HepG2 (cell line): ENCODE results near the gene CCDC9B. TPM values are rescaled to one million over a fixed set of nuclear protein-coding genes. Genes with fewer than 3 reads are reported as not detected.

ENCODE experiments used
- ATAC-seq: fragments of 200-7000 bp; cut with Tn5 transposase; 3 replicates; pipeline ENCODE4 v1.9.1; 2020; ENCODE audit warnings: mild to moderate bottlenecking, moderate library complexity
- BruUV-seq: library from RNA; stranded (reverse); fragments of 400-500 nt; replicated peaks from 2 replicates; lab custom pipeline; 2021; lab: Mats Ljungman, UMichigan
- CTCF ChIA-PET: fragments of 300-600 bp; formaldehyde crosslinking; extraction: SDS; loops from one replicate; lab custom pipeline; 2021; ENCODE audit warnings: low total read pairs, inconsistent platforms, low intra/inter-chr PET ratio; lab: Yijun Ruan, JAX
- POLR2A ChIA-PET: fragments of 350-600 bp; sonication (Branson Sonifier 250); formaldehyde crosslinking; loops from one replicate; lab custom pipeline; 2020; ENCODE audit warnings: antibody characterized with exemption, inconsistent platforms; lab: Yijun Ruan, JAX
- DNase-seq: peaks from one replicate; pipeline ENCODE4 v3.0.0-alpha.2; 2015; ENCODE audit warnings: low spot score
- FAIRE-seq: peaks from 3 replicates; lab custom pipeline; 2011; peaks lifted over from hg19 to GRCh38; lab: Jason Lieb, UNC
- H2AFZ ChIP-seq: one replicate; pipeline ENCODE4 v1.6.1; 2011; ENCODE audit warnings: low read length, inconsistent platforms
- H3K27ac ChIP-seq: fragments of 300-600 bp; 3 replicates; pipeline ENCODE4 v1.8.0; 2011; ENCODE audit warnings: mixed run types, mild to moderate bottlenecking, mixed read lengths, low read length, inconsistent platforms; ENCODE audit not compliant: insufficient read depth; ENCODE audit errors: extremely low read length
- H3K27me3 ChIP-seq, 2 experiments: fragments of 200-600 bp in 1 of 2; 2 replicates in 1 of 2; 3 replicates in 1 of 2; pipeline versions ENCODE4 v1.6.0 to v1.8.0; 2011; ENCODE audit warnings: low read length in 2 of 2, mild to moderate bottlenecking in 2 of 2, moderate library complexity in 2 of 2, inconsistent platforms in 1 of 2; ENCODE audit not compliant: insufficient read depth in 2 of 2, control insufficient read depth in 1 of 2
- H3K36me3 ChIP-seq, 2 experiments: fragments of 200-600 bp in 1 of 2; replicated peaks in 1 of 2; 2 replicates in 1 of 2; 3 replicates in 1 of 2; pipeline versions ENCODE4 v1.5.1 to v1.8.0; 2011; ENCODE audit warnings: low read length in 2 of 2, inconsistent platforms in 1 of 2; ENCODE audit not compliant: insufficient read depth in 2 of 2, control insufficient read depth in 1 of 2
- H3K4me1 ChIP-seq: 2 replicates; pipeline ENCODE4 v1.5.1; 2012; ENCODE audit warnings: low read length, inconsistent platforms; ENCODE audit not compliant: insufficient read depth
- H3K4me2 ChIP-seq: 2 replicates; pipeline ENCODE4 v1.6.0; 2011; ENCODE audit warnings: low read depth, low read length, inconsistent platforms
- H3K4me3 ChIP-seq, 3 experiments: fragments of 200-600 bp in 1 of 3; sonication (generic), shearing (Covaris generic) in 1 of 3; replicated peaks in 1 of 3; 2 replicates each; pipeline ENCODE4 v1.5.1; 2011 to 2016; ENCODE audit warnings: low read length in 3 of 3, inconsistent platforms in 2 of 3, low read depth in 2 of 3, mild to moderate bottlenecking in 2 of 3, control low read depth in 1 of 3, mixed read lengths in 1 of 3; ENCODE audit not compliant: insufficient read depth in 1 of 3
- H3K79me2 ChIP-seq: one replicate; pipeline ENCODE4 v1.6.1; 2011; ENCODE audit warnings: low read length, inconsistent platforms; ENCODE audit not compliant: insufficient read depth
- H3K9ac ChIP-seq: 2 replicates; pipeline ENCODE4 v1.6.0; 2011; ENCODE audit warnings: mild to moderate bottlenecking, low read depth, low read length, inconsistent platforms; ENCODE audit not compliant: insufficient read depth
- H3K9me3 ChIP-seq: 2 replicates; pipeline ENCODE4 v1.5.1; 2012; ENCODE audit warnings: mild to moderate bottlenecking, low read length
- H4K20me1 ChIP-seq: 2 replicates; pipeline ENCODE4 v1.6.0; 2011; ENCODE audit warnings: inconsistent platforms, mild to moderate bottlenecking, low read length, moderate library complexity; ENCODE audit not compliant: insufficient read depth
- ATF3 ChIP-seq: sonication (generic); formaldehyde crosslinking; IDR thresholded peaks from 2 replicates; pipeline ENCODE4 v1.4.0; 2020; ENCODE audit warnings: missing genetic modification reagents
- JUND ChIP-seq: sonication (generic); formaldehyde crosslinking; IDR thresholded peaks from 2 replicates; pipeline ENCODE4 v1.8.0; 2022; ENCODE audit warnings: mild to moderate bottlenecking, missing genetic modification reagents
- KLF13 ChIP-seq: sonication (generic); formaldehyde crosslinking; IDR thresholded peaks from 2 replicates; pipeline ENCODE4 v1.4.0; 2020; ENCODE audit warnings: mild to moderate bottlenecking, missing genetic modification reagents
- MXI1 ChIP-seq: IDR thresholded peaks from 3 replicates; pipeline ENCODE4 v1.6.1; 2012; ENCODE audit warnings: low read depth, low read length, inconsistent platforms, borderline replicate concordance
- THRA ChIP-seq: sonication (generic); formaldehyde crosslinking; IDR thresholded peaks from 2 replicates; pipeline ENCODE4 v1.4.0; 2020; ENCODE audit warnings: missing genetic modification reagents, borderline replicate concordance
- ZNF292 ChIP-seq: sonication (generic); formaldehyde crosslinking; IDR thresholded peaks from 2 replicates; pipeline ENCODE4 v1.8.1; 2022; ENCODE audit warnings: mild to moderate bottlenecking, low read depth, missing genetic modification reagents, borderline replicate concordance
- ZNF331 ChIP-seq: sonication (generic); formaldehyde crosslinking; IDR thresholded peaks from 2 replicates; pipeline ENCODE4 v1.4.0; 2020; ENCODE audit warnings: missing genetic modification reagents
- ZNF7 ChIP-seq: IDR thresholded peaks from 2 replicates; pipeline ENCODE4 v1.6.1; 2016; ENCODE audit warnings: missing biosample characterization, missing genetic modification reagents
- WGBS: methylation state at CpG from one replicate; pipeline ENCODE4 v1.1.6; 2017; ENCODE audit warnings: low lambda C conversion rate; 5-methylcytosine and 5-hydroxymethylcytosine counted together
- in situ Hi-C: cut with HindIII; loops from 2 replicates; pipeline ENCODE4 v1.10.0; 2017; ENCODE audit warnings: low pct_unique_long_range_greater_than_20kb; ENCODE audit not compliant: extremely low pct_ligation_motif_present
- intact Hi-C: fragments of 100-400 bp; cut with micrococcal nuclease; formaldehyde crosslinking; loops from one replicate; pipeline ENCODE4 v1.10.0; 2022; ENCODE audit not compliant: unreplicated experiment
- polyA plus RNA-seq, 8 experiments: library from polyadenylated mRNA; depleted of rRNA in 3 of 8; stranded (reverse) in 7 of 8; unstranded in 1 of 8; fragments of >200 nt; fragmentation: Illumina TruSeq in 4 of 8; extraction: Trizol in 4 of 8; gene quantifications; 2 replicates each; pipeline versions ENCODE4 v1.2.1 to v1.2.3, GENCODE V29; 2011 to 2016; ENCODE audit warnings: low read depth in 4 of 8, missing spikeins in 1 of 8, mixed read lengths in 1 of 8; ENCODE audit not compliant: insufficient read depth in 1 of 8
- total RNA-seq, 5 experiments: library from RNA; depleted of rRNA; stranded (reverse); fragments of >200 nt; fragmentation: Illumina TruSeq; extraction: Trizol; gene quantifications; 2 replicates each; pipeline ENCODE4 v1.2.3, GENCODE V29; 2016; ENCODE audit warnings: low read depth in 1 of 5
- TF ChIP-seq, protein P1 (sequence below): sonication (generic); formaldehyde crosslinking; IDR thresholded peaks from 2 replicates; pipeline ENCODE4 v1.8.1; 2023; ENCODE audit warnings: mild to moderate bottlenecking, missing genetic modification reagents

The CCDC9B gene
- total and polyA plus RNA-seq, 2 of the 13 experiments (the other 11 are each of a cell fraction or from before 2014, with no cell fraction given) = 0.98 to 1.6 TPM

GRCh38 chr15:40286794-40287193 is 53.9 kb downstream of the CCDC9B start:
- Histone ChIP-seq H3K79me2 (no peaks in the 10 kb centered on the region), H3K36me3 (no peaks in the 10 kb centered on the region), H3K27ac (no peak overlapping the region), H3K4me3 (no peak overlapping the region), H3K4me2 (no peak overlapping the region), H3K9ac (no peak overlapping the region), H2AFZ (no peak overlapping the region), H4K20me1 (no peaks in the 10 kb centered on the region), H3K9me3 (no peaks in the 10 kb centered on the region), H3K4me1 (peaks cover 10% of the 10 kb centered on the region; the same call in 1 of the 2 replicates), H3K27me3 (peaks cover 24 to 91% of the 10 kb centered on the region in 2 experiments)
- no peak for ATAC-seq
- BruUV-seq = no TSS peak
- DNase-seq = no peak
- TF ChIP-seq KLF13 (CRISPR knock-in tag) = no peak
- no peak for TF ChIP-seq ZNF331 (CRISPR knock-in tag)
- no peak for TF ChIP-seq ZNF7 (CRISPR knock-in tag)
- no peak for TF ChIP-seq JUND (CRISPR knock-in tag)
- TF ChIP-seq MXI1 = no peak
- no peak for TF ChIP-seq ATF3 (CRISPR knock-in tag)
- TF ChIP-seq THRA = no peak
- no peak for TF ChIP-seq ZNF292 (CRISPR knock-in tag)
- TF ChIP-seq, protein P1, sequence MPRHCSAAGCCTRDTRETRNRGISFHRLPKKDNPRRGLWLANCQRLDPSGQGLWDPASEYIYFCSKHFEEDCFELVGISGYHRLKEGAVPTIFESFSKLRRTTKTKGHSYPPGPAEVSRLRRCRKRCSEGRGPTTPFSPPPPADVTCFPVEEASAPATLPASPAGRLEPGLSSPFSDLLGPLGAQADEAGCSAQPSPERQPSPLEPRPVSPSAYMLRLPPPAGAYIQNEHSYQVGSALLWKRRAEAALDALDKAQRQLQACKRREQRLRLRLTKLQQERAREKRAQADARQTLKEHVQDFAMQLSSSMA = no peak
- ChIA-PET POLR2A (no interaction called here), CTCF (no interaction called here)
- in situ Hi-C loops (no loop called here), intact Hi-C loops (no loop called here)
- no peak for FAIRE-seq
- WGBS = 10% methylated on average over 4 of the region's 7 CpGs
